Panc1 (cell line): Measurements from ENCODE around the gene LNX2. TPM values are rescaled to one million over a fixed set of nuclear protein-coding genes. Genes with fewer than 3 reads are reported as not detected.

ENCODE experiments used
- ATAC-seq: fragments of 200-7000 bp; cut with Tn5 transposase; 2 replicates; pipeline ENCODE4 v1.9.1; 2020; ENCODE audit warnings: mild to moderate bottlenecking, moderate library complexity
- BruUV-seq: library from RNA; stranded (reverse); fragments of 400-500 nt; replicated peaks from 2 replicates; lab custom pipeline; 2021; lab: Mats Ljungman, UMichigan
- CTCF ChIA-PET: fragments of 300-600 bp; sonication (Branson Sonifier 250); formaldehyde crosslinking; loops from one replicate; lab custom pipeline; 2022; ENCODE audit warnings: antibody characterized with exemption; lab: Charles Lee
- POLR2A ChIA-PET: fragments of 300-600 bp; sonication (Branson Sonifier 250); formaldehyde crosslinking; loops from one replicate; lab custom pipeline; 2022; ENCODE audit warnings: antibody characterized with exemption; lab: Charles Lee
- DNase-seq: peaks from one replicate; pipeline ENCODE4 v3.0.0-alpha.2; 2010; ENCODE audit warnings: low read depth, low spot score
- H3K27ac ChIP-seq: 2 replicates; pipeline ENCODE4 v1.5.1; 2011; ENCODE audit warnings: mild to moderate bottlenecking, low read length, inconsistent platforms
- H3K27me3 ChIP-seq: fragments of 200-500 bp; sonication (Bioruptor generic); 2 replicates; pipeline ENCODE4 v1.6.0; 2014; ENCODE audit warnings: low read length, inconsistent platforms; ENCODE audit not compliant: control insufficient read depth, insufficient read depth
- H3K36me3 ChIP-seq: fragments of 200-500 bp; sonication (Bioruptor generic); 2 replicates; pipeline ENCODE4 v1.5.1; 2014; ENCODE audit warnings: inconsistent platforms, mild to moderate bottlenecking, low read length, moderate library complexity; ENCODE audit not compliant: control insufficient read depth, insufficient read depth
- H3K4me1 ChIP-seq: 2 replicates; pipeline ENCODE4 v1.5.1; 2011; ENCODE audit warnings: inconsistent platforms, mild to moderate bottlenecking, low read length, moderate library complexity; ENCODE audit not compliant: control insufficient read depth, insufficient read depth
- H3K4me3 ChIP-seq, 2 experiments: 2 replicates each; pipeline ENCODE4 v1.5.1; 2011 to 2012; ENCODE audit warnings: low read depth in 2 of 2, low read length in 2 of 2, mild to moderate bottlenecking in 2 of 2, inconsistent platforms in 1 of 2, moderate library complexity in 1 of 2
- H3K9me3 ChIP-seq: fragments of 200-500 bp; sonication (Bioruptor generic); 2 replicates; pipeline ENCODE4 v1.5.1; 2014; ENCODE audit warnings: low read depth, mild to moderate bottlenecking, inconsistent platforms, low read length, moderate library complexity; ENCODE audit not compliant: control insufficient read depth, insufficient read depth
- POLR2AphosphoS5 ChIP-seq: IDR thresholded peaks from 2 replicates; pipeline ENCODE4 v1.6.1; 2012; ENCODE audit warnings: mild to moderate bottlenecking, low read depth, low read length, moderate library complexity
- SIN3A ChIP-seq: IDR thresholded peaks from 2 replicates; pipeline ENCODE4 v1.6.1; 2012; ENCODE audit warnings: low read depth, mild to moderate bottlenecking, low read length, moderate library complexity, borderline replicate concordance; ENCODE audit not compliant: insufficient read depth
- TCF7L2 ChIP-seq: IDR thresholded peaks from 2 replicates; pipeline ENCODE4 v1.6.1; 2011; ENCODE audit warnings: mild to moderate bottlenecking, low read depth, low read length, inconsistent platforms
- in situ Hi-C: cut with HindIII; loops from 2 replicates; pipeline ENCODE4 v1.10.0; 2016; ENCODE audit warnings: low sequenced_read_pairs, low pct_unique_long_range_greater_than_20kb
- intact Hi-C: fragments of 100-400 bp; cut with micrococcal nuclease; formaldehyde crosslinking; loops from one replicate; pipeline ENCODE4 v1.10.0; 2022; ENCODE audit not compliant: unreplicated experiment
- total RNA-seq: library from RNA; stranded (reverse); gene quantifications from one replicate; pipeline ENCODE4 v1.2.1, GENCODE V29; 2021; ENCODE audit not compliant: unreplicated experiment
- TF ChIP-seq, protein P1 (sequence below): fragments of 450-650 bp; IDR thresholded peaks from 2 replicates; pipeline ENCODE4 v1.5.1; 2017; ENCODE audit warnings: mild to moderate bottlenecking
- TF ChIP-seq, protein P2 (sequence below), 2 experiments: IDR thresholded peaks; 2 replicates each; pipeline ENCODE4 v1.6.1; 2011 to 2012; ENCODE audit warnings: low read depth in 2 of 2, control low read depth in 1 of 2, low read length in 1 of 2, mild to moderate bottlenecking in 1 of 2, moderate library complexity in 1 of 2; ENCODE audit not compliant: insufficient read depth in 1 of 2

LNX2 gene
- total RNA-seq, 1 experiment from 2014 or later, result 11.6 TPM

DNA sequence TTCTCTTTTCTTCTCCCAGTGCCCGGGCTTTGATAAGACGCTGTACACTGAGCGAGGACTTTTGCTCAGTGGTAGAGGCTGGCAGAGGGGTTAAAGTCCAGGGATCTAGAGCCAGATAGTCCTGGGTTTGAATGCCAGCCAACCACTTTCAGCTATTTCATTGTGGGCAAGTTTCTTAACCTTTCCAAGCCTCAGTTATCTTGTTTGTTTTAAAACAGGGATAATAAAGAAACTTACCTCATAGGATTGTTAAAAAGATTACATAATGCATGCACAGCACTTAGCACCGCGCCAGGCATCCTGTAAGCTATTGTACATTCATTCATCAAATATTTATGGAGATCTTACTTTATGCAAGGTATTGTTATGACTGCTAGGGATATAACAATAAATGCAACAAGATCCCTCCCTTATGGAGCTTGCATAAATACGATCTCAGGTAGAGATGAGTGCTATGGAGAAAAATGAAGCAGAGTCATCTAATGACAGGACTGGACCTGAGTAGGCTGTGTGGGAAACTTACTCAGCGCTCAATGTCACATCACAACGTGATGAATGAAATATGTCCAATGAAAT lies 70.8 kb downstream of the LNX2 start:
- H3K4me1 ChIP-seq, result no peaks in the 10 kb centered on the region
- in situ Hi-C loops (no loop called here), intact Hi-C loops (no loop called here)
- ATAC-seq (no peak), DNase-seq (no peak)
- no peaks in the 10 kb centered on the region; the same call in 1 of the 2 replicates for H3K36me3 ChIP-seq
- no peak overlapping the region for H3K4me3 ChIP-seq
- no peaks in the 10 kb centered on the region for H3K9me3 ChIP-seq
- TF ChIP-seq TCF7L2 (no peak), SIN3A (no peak), POLR2AphosphoS5 (no peak)
- TF ChIP-seq, protein P1, sequence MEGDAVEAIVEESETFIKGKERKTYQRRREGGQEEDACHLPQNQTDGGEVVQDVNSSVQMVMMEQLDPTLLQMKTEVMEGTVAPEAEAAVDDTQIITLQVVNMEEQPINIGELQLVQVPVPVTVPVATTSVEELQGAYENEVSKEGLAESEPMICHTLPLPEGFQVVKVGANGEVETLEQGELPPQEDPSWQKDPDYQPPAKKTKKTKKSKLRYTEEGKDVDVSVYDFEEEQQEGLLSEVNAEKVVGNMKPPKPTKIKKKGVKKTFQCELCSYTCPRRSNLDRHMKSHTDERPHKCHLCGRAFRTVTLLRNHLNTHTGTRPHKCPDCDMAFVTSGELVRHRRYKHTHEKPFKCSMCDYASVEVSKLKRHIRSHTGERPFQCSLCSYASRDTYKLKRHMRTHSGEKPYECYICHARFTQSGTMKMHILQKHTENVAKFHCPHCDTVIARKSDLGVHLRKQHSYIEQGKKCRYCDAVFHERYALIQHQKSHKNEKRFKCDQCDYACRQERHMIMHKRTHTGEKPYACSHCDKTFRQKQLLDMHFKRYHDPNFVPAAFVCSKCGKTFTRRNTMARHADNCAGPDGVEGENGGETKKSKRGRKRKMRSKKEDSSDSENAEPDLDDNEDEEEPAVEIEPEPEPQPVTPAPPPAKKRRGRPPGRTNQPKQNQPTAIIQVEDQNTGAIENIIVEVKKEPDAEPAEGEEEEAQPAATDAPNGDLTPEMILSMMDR, result no peak
- TF ChIP-seq, protein P2, sequence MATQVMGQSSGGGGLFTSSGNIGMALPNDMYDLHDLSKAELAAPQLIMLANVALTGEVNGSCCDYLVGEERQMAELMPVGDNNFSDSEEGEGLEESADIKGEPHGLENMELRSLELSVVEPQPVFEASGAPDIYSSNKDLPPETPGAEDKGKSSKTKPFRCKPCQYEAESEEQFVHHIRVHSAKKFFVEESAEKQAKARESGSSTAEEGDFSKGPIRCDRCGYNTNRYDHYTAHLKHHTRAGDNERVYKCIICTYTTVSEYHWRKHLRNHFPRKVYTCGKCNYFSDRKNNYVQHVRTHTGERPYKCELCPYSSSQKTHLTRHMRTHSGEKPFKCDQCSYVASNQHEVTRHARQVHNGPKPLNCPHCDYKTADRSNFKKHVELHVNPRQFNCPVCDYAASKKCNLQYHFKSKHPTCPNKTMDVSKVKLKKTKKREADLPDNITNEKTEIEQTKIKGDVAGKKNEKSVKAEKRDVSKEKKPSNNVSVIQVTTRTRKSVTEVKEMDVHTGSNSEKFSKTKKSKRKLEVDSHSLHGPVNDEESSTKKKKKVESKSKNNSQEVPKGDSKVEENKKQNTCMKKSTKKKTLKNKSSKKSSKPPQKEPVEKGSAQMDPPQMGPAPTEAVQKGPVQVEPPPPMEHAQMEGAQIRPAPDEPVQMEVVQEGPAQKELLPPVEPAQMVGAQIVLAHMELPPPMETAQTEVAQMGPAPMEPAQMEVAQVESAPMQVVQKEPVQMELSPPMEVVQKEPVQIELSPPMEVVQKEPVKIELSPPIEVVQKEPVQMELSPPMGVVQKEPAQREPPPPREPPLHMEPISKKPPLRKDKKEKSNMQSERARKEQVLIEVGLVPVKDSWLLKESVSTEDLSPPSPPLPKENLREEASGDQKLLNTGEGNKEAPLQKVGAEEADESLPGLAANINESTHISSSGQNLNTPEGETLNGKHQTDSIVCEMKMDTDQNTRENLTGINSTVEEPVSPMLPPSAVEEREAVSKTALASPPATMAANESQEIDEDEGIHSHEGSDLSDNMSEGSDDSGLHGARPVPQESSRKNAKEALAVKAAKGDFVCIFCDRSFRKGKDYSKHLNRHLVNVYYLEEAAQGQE (IDR thresholded peaks at IDR 0.05; ENCODE audit: insufficient read depth in 1 of 2, low read depth in 2 of 2, low read length in 1 of 2), result no peak
- no peaks in the 10 kb centered on the region for H3K27me3 ChIP-seq
- ChIA-PET POLR2A (no interaction called here), CTCF (no interaction called here)
- no TSS peak for BruUV-seq
- H3K27ac ChIP-seq, result no peak overlapping the region

DNA sequence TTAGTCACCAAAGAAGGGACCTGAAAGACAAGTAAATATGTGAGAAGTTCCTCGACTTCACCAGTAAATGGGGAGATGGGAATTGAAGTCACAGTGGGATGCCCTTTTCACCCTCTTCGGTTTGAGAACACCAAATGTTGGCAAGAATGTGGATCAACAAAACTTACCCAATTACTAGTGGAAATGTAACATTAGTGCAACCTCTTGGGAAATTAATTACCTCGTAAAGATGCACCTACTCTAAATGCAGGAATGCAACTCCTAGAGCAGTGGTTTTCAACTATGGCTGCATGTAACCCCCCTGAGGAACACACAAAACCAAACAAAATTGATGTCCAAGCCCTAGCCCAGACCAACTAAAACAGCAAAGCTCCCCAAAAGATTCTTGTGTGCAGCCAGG lies 78.1 kb downstream of the LNX2 start:
- ATAC-seq (no peak), DNase-seq (no peak)
- POLR2A ChIA-PET, result no interaction called here
- in situ Hi-C loops (no loop called here), intact Hi-C loops (no loop called here)
- CTCF ChIA-PET, result no interaction called here
- Histone ChIP-seq H3K9me3 (no peaks in the 10 kb centered on the region), H3K4me3 (no peak overlapping the region), H3K27me3 (no peaks in the 10 kb centered on the region), H3K4me1 (no peaks in the 10 kb centered on the region), H3K27ac (no peak overlapping the region), H3K36me3 (no peaks in the 10 kb centered on the region)
- TF ChIP-seq, protein P1, result no peak
- TF ChIP-seq SIN3A, result no peak
- no peak for TF ChIP-seq TCF7L2
- no peak for TF ChIP-seq POLR2AphosphoS5
- TF ChIP-seq, protein P2 (IDR thresholded peaks at IDR 0.05; ENCODE audit: insufficient read depth in 1 of 2, low read depth in 2 of 2, low read length in 1 of 2), result no peak
- BruUV-seq, result no TSS peak
